Activated T-helper 1 cell treated with anti-CD3 and anti-CD28 coated beads, Interleukin-2, amount 50 U/mL, for 16 hours (primary cell): Measurements from ENCODE around the gene IGFBPL1.

ENCODE experiments used
- DNase-seq, 2 donors: peaks; one replicate each; pipeline ENCODE4 v3.0.0-alpha.2; 2020; ENCODE audit warnings: low read depth in 1 of 2, low spot score in 1 of 2

IGFBPL1 gene

GRCh38 chr9:38357350-38358114 lies 66.7 kb downstream of the IGFBPL1 start:
- DNase-seq: no peak

- no peak for DNase-seq
These were observed 67.4 kb downstream of the IGFBPL1 start for GRCh38 chr9:38356851-38357250.
